Ovary (tissue), 9 donors: Measurements from ENCODE around the gene KCNAB3. TPM values are rescaled to one million over a fixed set of nuclear protein-coding genes. Genes with fewer than 3 reads are reported as not detected.

ENCODE experiments used
- DNase-seq, 5 donors: peaks; one replicate each; pipeline ENCODE4 v3.0.0-alpha.2; 2019 to 2020
- H3K27ac ChIP-seq, 2 donors: fragments of 200-600 bp; one replicate each; pipeline versions ENCODE4 v1.5.1 to v1.8.0; 2019 to 2022
- H3K27me3 ChIP-seq: fragments of 200-600 bp; one replicate; pipeline ENCODE4 v1.8.0; 2022
- H3K36me3 ChIP-seq: fragments of 200-600 bp; sonication (generic); one replicate; pipeline ENCODE4 v1.5.1; 2019
- H3K4me1 ChIP-seq: one replicate; pipeline ENCODE4 v1.8.1; 2013; ENCODE audit warnings: mild to moderate bottlenecking, moderate library complexity; ENCODE audit not compliant: insufficient read depth
- H3K4me3 ChIP-seq: fragments of 200-600 bp; sonication (generic); one replicate; pipeline ENCODE4 v1.5.1; 2017
- H3K9me3 ChIP-seq, 2 donors: fragments of 200-600 bp in 1 of 2; sonication (generic) in 1 of 2; one replicate each; pipeline versions ENCODE4 v1.5.1 to v1.8.1; 2013 to 2019; ENCODE audit warnings: mild to moderate bottlenecking in 1 of 2, moderate library complexity in 1 of 2
- CTCF ChIP-seq, 3 donors: fragments of 450-650 bp in 2 of 3; fragments of 200-600 bp in 1 of 3; IDR thresholded peaks; one replicate each; pipeline versions ENCODE4 v1.5.1 to v1.8.0; 2016 to 2022; ENCODE audit warnings: antibody characterized with exemption in 3 of 3, mild to moderate bottlenecking in 1 of 3
- EP300 ChIP-seq: sonication (generic); formaldehyde crosslinking; IDR thresholded peaks from one replicate; pipeline ENCODE4 v1.6.1; 2017; ENCODE audit warnings: antibody characterized with exemption
- POLR2A ChIP-seq: fragments of 450-650 bp; IDR thresholded peaks from one replicate; pipeline ENCODE4 v1.6.1; 2017; ENCODE audit warnings: antibody characterized with exemption, mild to moderate bottlenecking, moderate library complexity
- WGBS, 3 donors: extraction: QIAGEN DNeasy Blood & Tissue Kit in 1 of 3; methylation state at CpG; one replicate each; pipeline versions ENCODE4 v1.1.5 to v1.1.7; 2013 to 2017; 5-methylcytosine and 5-hydroxymethylcytosine counted together
- intact Hi-C, 4 donors: fragments of 100-400 bp; cut with DNase I; formaldehyde crosslinking; loops; one replicate each; pipeline versions ENCODE4 v1.11.0 to v1.15.1; 2022 to 2023
- polyA plus RNA-seq, 2 donors: library from polyadenylated mRNA; stranded (reverse); fragments of 200-250 nt in 1 of 2; fragments of 350-450 nt in 1 of 2; fragmentation: Illumina TruSeq in 1 of 2; extraction: RNeasy Lipid Tissue Mini Kit (QIAGEN cat#74804) in 1 of 2; gene quantifications; one replicate each; pipeline ENCODE4 v1.2.3, GENCODE V29; 2013 to 2014
- total RNA-seq, 7 donors: library from RNA; depleted of rRNA in 2 of 7; stranded (reverse); fragments of >200 nt in 2 of 7; fragmentation: NEBNext Ultra II Directional in 3 of 7; extraction: Animal tissue kit (Norgen Biotek cat#: 25700) in 3 of 7; gene quantifications; one replicate each; pipeline versions ENCODE4 v1.1.0 to v1.2.4, GENCODE V29; 2016 to 2023
- donor health status: DM: no; HTN: no; CAD: no; lungs with moderate emphysema.
- donor health status: DM: no; HTN: no; CAD: no.
- donor health status: Bipolar disorder and iron deficiency.
- donor health status: DM: yes; HTN: yes; CAD: no.
- donor health status: DM: no; HTN: no; CAD: no.
- donor health status: DM: yes; HTN: yes; CAD: no.

KCNAB3 gene
- total and polyA plus RNA-seq, 9 donors: 0.48 to 5.9 (median 2.2) TPM

GRCh38 chr17:7972131-7972785, 42.6 kb upstream of the KCNAB3 start:
- TF ChIP-seq EP300: no peak
- TF ChIP-seq CTCF (IDR thresholded peaks at IDR 0.05): no peak
- no peak for TF ChIP-seq POLR2A
- no peak overlapping the region for H3K4me3 ChIP-seq
- H3K36me3 ChIP-seq: no peaks in the 10 kb centered on the region
- WGBS, 3 donors: 92 to 96% (median 95%) methylated on average over 8 of the region's 8 CpGs
- no peaks in the 10 kb centered on the region for H3K27me3 ChIP-seq
- H3K4me1 ChIP-seq: no peaks in the 10 kb centered on the region
- no peak overlapping the region for H3K27ac ChIP-seq
- no peaks in the 10 kb centered on the region for H3K9me3 ChIP-seq
- no peak for DNase-seq
- intact Hi-C loops: no loop called here

GRCh38 chr17:7971651-7972050, 42.0 kb upstream of the KCNAB3 start:
- no peak for TF ChIP-seq CTCF (IDR thresholded peaks at IDR 0.05)
- TF ChIP-seq EP300: no peak
- no peak for TF ChIP-seq POLR2A
- H3K9me3 ChIP-seq: no peaks in the 10 kb centered on the region
- H3K27ac ChIP-seq: no peak overlapping the region
- DNase-seq: no peak
- H3K4me3 ChIP-seq: no peak overlapping the region
- H3K27me3 ChIP-seq: no peaks in the 10 kb centered on the region
- no peaks in the 10 kb centered on the region for H3K36me3 ChIP-seq
- H3K4me1 ChIP-seq: no peaks in the 10 kb centered on the region
- intact Hi-C loops: no loop called here
- 79 to 83% (median 83%) methylated on average over 4 of the region's 4 CpGs for WGBS, 3 donors

- H3K4me1 ChIP-seq: no peaks in the 10 kb centered on the region
- no peaks in the 10 kb centered on the region for H3K36me3 ChIP-seq
- no peaks in the 10 kb centered on the region for H3K9me3 ChIP-seq
- H3K4me3 ChIP-seq: no peak overlapping the region
- 88 to 93% (median 92%) methylated on average over 6 of the region's 6 CpGs for WGBS, 3 donors
- H3K27me3 ChIP-seq: no peaks in the 10 kb centered on the region
- no peak for DNase-seq
- TF ChIP-seq CTCF (IDR thresholded peaks at IDR 0.05) (no peak), POLR2A (no peak), EP300 (no peak)
- intact Hi-C loops: no loop called here
- no peak overlapping the region for H3K27ac ChIP-seq
Measured at GRCh38 chr17:7969433-7969832, 39.8 kb upstream of the KCNAB3 start.

- Histone ChIP-seq H3K9me3 (no peaks in the 10 kb centered on the region), H3K4me3 (no peak overlapping the region), H3K4me1 (no peaks in the 10 kb centered on the region), H3K36me3 (no peaks in the 10 kb centered on the region), H3K27ac (no peak overlapping the region), H3K27me3 (no peaks in the 10 kb centered on the region)
- 44 to 78% (median 51%) methylated on average over 2 of the region's 2 CpGs for WGBS, 3 donors
- no peak for DNase-seq
- TF ChIP-seq CTCF (IDR thresholded peaks at IDR 0.05) (no peak), EP300 (no peak), POLR2A (no peak)
- intact Hi-C loops: no loop called here
Measured at GRCh38 chr17:7967751-7968150, 38.1 kb upstream of the KCNAB3 start.
